ENCODE data around the gene RAB5B.

Gene RAB5B

DNA sequence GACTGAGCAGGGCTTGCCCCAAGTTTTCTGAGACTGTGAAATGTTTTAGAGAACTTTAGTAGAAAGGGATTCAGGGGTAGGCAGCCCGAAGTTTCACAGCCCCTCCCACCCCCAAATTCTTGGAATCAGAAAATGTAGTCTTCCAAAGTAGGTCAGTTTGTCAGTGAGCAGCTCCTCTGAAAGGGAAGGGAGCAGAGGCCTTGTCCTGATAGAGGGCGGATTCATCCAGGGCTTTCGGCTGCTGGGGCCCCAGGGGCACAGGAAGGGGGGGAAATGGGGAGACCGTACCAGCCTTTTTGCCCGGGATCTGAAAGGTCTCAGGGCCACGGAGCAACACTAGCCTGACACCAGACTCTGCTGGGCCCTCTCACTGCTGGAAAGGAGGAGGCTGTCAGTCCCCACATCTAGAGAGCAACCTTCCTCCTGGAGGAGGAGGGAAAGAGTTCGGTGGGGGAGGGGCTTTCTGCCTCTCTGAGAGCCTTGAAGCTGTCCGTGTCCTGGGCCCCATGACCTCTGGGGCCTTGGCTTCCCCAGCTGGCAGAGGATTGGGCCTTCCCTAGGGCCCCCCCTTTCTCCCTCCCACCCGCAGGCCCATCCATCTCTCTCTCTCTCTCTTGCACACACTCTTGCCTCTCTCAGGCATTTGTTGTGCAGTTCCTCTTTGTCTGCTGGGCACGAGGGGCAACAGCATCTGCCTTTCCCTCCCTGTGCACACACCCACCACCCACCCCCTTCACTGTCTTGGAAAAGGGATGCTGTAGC is 46.7 kb downstream of the RAB5B start, which contains the start of gene IKZF4:
IKZF4 (plus strand) TSS at position 621 of the 762 bp plus-strand sequence. CDS start 451 bp downstream, outside the sequence.
- peak within 1 kb of the TSS; percentile 28 for H3K4me3 ChIP-seq (ENCODE audit: extremely low read depth, insufficient read depth, low read length, poor library complexity, severe bottlenecking)
- H3K36me3 ChIP-seq (ENCODE audit: control insufficient read depth, insufficient read depth, low read length) = peaks cover 12% of the 10 kb centered on the region
- WGBS, 2 experiments (ENCODE audit: insufficient coverage in 2 of 2) = 13 to 18% methylated on average over 7 to 9 of the region's 10 CpGs
- H3K9me3 ChIP-seq (ENCODE audit: control insufficient read depth, low read length) = no peaks in the 10 kb centered on the region
- peak within 1 kb of the TSS; percentile 88 for H3K27ac ChIP-seq (ENCODE audit: low read depth, low read length, severe bottlenecking)
- H3K4me1 ChIP-seq (ENCODE audit: control insufficient read depth, insufficient read depth, low read length, poor library complexity, severe bottlenecking) = peaks cover 24% of the 10 kb centered on the region

DNA sequence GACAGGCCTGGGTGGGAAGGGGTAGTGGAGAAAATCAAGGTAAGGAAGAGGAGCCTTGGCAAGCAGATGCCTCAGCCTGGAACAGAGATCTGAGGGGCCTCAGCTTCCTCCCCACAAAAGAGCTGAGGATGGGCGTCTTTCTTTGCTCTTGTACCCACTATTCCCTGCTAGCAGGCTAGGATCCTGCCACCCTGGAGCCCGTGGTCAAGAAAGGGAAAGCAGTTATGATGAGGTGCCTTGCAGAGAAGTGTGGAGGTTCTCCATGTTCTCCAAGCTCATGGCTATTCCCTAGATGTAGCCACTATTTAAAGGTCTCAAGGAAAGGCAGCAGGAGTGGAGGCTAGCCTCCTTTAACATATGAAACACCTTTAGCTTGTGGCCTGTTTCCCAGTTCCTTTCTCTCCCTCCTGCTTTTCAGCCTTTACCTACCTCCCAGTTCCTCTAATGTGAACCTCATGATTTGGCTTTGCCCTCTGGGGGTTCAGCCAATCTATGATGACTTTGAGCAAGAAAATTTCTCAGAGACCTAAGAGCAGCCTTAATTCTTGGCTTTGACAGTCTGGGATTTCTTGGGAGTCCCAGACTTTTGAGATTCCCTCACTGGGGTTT is 48.1 kb downstream of the RAB5B start:
- WGBS, 2 experiments (ENCODE audit: insufficient coverage in 2 of 2) = no CpG with 5 or more reads among the region's 2 CpGs
- peak overlapping the region; percentile 25 for H3K27ac ChIP-seq (ENCODE audit: low read depth, low read length, severe bottlenecking)
- peaks cover 18% of the 10 kb centered on the region for H3K36me3 ChIP-seq (ENCODE audit: control insufficient read depth, insufficient read depth, low read length)
- peaks cover 24% of the 10 kb centered on the region for H3K4me1 ChIP-seq (ENCODE audit: control insufficient read depth, insufficient read depth, low read length, poor library complexity, severe bottlenecking)
- H3K9me3 ChIP-seq (ENCODE audit: control insufficient read depth, low read length) = no peaks in the 10 kb centered on the region
- H3K4me3 ChIP-seq (ENCODE audit: extremely low read depth, insufficient read depth, low read length, poor library complexity, severe bottlenecking) = peak overlapping the region; percentile 28

DNA sequence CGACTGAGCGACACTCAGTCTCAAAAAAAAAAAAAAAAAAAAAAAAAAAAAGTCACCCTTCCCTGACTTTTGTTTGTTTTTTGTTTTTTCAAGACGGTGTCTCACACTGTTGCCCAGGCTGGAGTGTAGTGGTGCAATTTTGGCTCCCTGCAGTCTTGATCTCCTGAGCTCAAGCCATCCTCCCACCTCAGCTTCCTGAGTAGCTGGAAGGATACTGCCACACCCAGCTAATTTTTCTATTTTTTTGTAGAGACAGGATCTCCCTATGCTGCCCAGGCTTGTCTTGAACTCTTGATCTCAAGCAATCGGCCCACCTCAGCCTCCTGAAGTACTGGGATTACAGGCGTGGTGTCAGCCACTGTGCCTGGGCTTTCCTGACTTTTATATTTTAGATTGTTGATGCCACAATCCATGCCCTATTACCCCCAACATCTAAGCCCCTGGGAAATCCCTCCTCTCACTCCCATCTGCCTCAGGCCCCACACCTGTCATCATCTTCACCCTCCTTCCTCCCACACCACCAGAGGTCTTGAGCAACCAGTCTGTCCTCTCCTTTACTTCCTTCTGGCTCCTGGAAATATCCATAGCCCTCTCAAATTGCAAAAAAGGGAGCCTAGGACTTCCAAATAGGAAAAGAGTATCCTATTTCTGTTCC is 54.8 kb downstream of the RAB5B start:
- Histone ChIP-seq H3K36me3 (ENCODE audit: control insufficient read depth, insufficient read depth, low read length) (peaks cover 54% of the 10 kb centered on the region), H3K27ac (ENCODE audit: low read depth, low read length, severe bottlenecking) (peak overlapping the region; percentile 25)
- WGBS, 2 experiments (ENCODE audit: insufficient coverage in 2 of 2) = 50 to 100% methylated on average over 2 of the region's 5 CpGs

GRCh38 chr12:56029166-56029519 is 55.3 kb downstream of the RAB5B start:
- Histone ChIP-seq H3K4me1 (ENCODE audit: control insufficient read depth, insufficient read depth, low read length, poor library complexity, severe bottlenecking) (no peaks in the 10 kb centered on the region), H3K36me3 (ENCODE audit: control insufficient read depth, insufficient read depth, low read length) (peaks cover 55% of the 10 kb centered on the region), H3K4me3 (ENCODE audit: extremely low read depth, insufficient read depth, low read length, poor library complexity, severe bottlenecking) (no peak overlapping the region), H3K27ac (ENCODE audit: low read depth, low read length, severe bottlenecking) (peak overlapping the region; percentile 25), H3K9me3 (ENCODE audit: control insufficient read depth, low read length) (no peaks in the 10 kb centered on the region)

More for the DNA sequence above, 54.8 kb downstream of the RAB5B start:
- no peaks in the 10 kb centered on the region for H3K9me3 ChIP-seq (ENCODE audit: control insufficient read depth, low read length)
- no peaks in the 10 kb centered on the region for H3K4me1 ChIP-seq (ENCODE audit: control insufficient read depth, insufficient read depth, low read length, poor library complexity, severe bottlenecking)
- H3K4me3 ChIP-seq (ENCODE audit: extremely low read depth, insufficient read depth, low read length, poor library complexity, severe bottlenecking) = no peak overlapping the region

DNA sequence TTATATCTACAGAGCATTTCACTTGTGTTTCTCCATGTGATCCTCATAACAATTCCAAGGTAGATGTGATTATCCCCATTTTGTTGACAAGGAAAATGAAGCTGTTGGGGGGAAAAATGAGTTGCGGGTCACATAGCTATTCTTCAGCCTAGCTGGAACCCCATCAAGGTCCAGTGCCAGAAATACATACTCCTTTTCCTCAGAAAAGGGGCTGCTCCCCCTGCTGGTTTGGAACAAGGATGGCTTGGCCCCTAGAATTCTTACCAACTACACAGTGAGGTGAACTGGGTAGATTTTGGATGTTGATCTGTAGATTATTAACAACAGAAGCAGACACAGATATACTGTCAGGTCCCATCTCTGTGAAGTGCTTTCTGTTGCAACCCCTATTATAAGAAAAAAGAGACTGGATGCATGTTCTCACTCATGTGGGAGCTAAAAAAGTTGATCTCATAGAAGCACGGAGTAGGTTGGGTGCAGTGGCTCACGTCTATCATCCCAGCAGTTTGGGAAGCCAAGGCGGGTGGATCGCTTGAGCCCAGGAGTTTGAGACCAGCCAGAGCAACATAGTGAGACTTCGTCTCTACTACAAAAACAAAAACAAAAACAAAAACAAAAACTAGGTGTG is 55.9 kb downstream of the RAB5B start:
- H3K36me3 ChIP-seq (ENCODE audit: control insufficient read depth, insufficient read depth, low read length) = peaks cover 57% of the 10 kb centered on the region
- H3K4me3 ChIP-seq (ENCODE audit: extremely low read depth, insufficient read depth, low read length, poor library complexity, severe bottlenecking) = no peak overlapping the region
- H3K9me3 ChIP-seq (ENCODE audit: control insufficient read depth, low read length) = no peaks in the 10 kb centered on the region
- WGBS, 2 experiments (ENCODE audit: insufficient coverage in 2 of 2) = 88 to 94% methylated on average over 4 to 6 of the region's 6 CpGs
- no peaks in the 10 kb centered on the region for H3K4me1 ChIP-seq (ENCODE audit: control insufficient read depth, insufficient read depth, low read length, poor library complexity, severe bottlenecking)
- no peak overlapping the region for H3K27ac ChIP-seq (ENCODE audit: low read depth, low read length, severe bottlenecking)

DNA sequence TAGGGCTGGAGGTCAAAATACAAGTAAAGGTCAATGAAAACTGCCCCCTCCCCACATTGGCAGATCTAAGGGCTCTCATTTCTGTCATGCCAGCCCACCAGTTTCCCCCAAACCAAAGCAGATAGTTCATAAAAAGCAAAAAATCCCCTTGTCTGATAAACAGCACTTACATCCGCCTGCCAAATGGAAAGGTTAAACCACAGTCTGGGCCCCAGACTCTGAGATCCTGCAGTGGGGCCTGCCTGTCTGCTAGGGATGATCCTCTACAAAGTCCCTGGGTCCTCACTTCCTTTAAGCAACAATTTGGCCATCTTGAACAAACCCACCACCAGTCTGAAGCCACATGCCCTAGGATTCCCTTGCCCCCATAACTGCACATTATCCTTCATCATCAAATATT is 58.1 kb downstream of the RAB5B start:
- Histone ChIP-seq H3K4me1 (ENCODE audit: control insufficient read depth, insufficient read depth, low read length, poor library complexity, severe bottlenecking) (no peaks in the 10 kb centered on the region), H3K9me3 (ENCODE audit: control insufficient read depth, low read length) (no peaks in the 10 kb centered on the region), H3K36me3 (ENCODE audit: control insufficient read depth, insufficient read depth, low read length) (peaks cover 62% of the 10 kb centered on the region), H3K4me3 (ENCODE audit: extremely low read depth, insufficient read depth, low read length, poor library complexity, severe bottlenecking) (no peak overlapping the region), H3K27ac (ENCODE audit: low read depth, low read length, severe bottlenecking) (no peak overlapping the region)
- 91 to 100% methylated on average over 1 of the region's 1 CpG for WGBS, 2 experiments (ENCODE audit: insufficient coverage in 2 of 2)

DNA sequence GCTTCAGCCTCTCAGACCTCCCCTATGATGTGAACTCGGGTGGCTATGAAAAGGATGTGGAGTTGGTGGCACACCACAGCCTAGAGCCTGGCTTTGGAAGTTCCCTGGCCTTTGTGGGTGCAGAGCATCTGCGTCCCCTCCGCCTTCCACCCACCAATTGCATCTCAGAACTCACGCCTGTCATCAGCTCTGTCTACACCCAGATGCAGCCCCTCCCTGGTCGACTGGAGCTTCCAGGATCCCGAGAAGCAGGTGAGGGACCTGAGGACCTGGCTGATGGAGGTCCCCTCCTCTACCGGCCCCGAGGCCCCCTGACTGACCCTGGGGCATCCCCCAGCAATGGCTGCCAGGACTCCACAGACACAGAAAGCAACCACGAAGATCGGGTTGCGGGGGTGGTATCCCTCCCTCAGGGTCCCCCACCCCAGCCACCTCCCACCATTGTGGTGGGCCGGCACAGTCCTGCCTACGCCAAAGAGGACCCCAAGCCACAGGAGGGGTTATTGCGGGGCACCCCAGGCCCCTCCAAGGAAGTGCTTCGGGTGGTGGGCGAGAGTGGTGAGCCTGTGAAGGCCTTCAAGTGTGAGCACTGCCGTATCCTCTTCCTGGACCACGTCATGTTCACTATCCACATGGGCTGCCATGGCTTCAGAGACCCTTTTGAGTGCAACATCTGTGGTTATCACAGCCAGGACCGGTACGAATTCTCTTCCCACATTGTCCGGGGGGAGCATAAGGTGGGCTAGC is 60.9 kb downstream of the RAB5B start:
- Histone ChIP-seq H3K4me3 (ENCODE audit: extremely low read depth, insufficient read depth, low read length, poor library complexity, severe bottlenecking) (no peak overlapping the region), H3K4me1 (ENCODE audit: control insufficient read depth, insufficient read depth, low read length, poor library complexity, severe bottlenecking) (peaks cover 3% of the 10 kb centered on the region), H3K36me3 (ENCODE audit: control insufficient read depth, insufficient read depth, low read length) (peaks cover 45% of the 10 kb centered on the region), H3K27ac (ENCODE audit: low read depth, low read length, severe bottlenecking) (no peak overlapping the region), H3K9me3 (ENCODE audit: control insufficient read depth, low read length) (no peaks in the 10 kb centered on the region)
- WGBS, 2 experiments (ENCODE audit: insufficient coverage in 2 of 2) = 93 to 95% methylated on average over 15 to 19 of the region's 21 CpGs

GRCh38 chr12:56037161-56037560 is 63.3 kb downstream of the RAB5B start:
- WGBS, 2 experiments (ENCODE audit: insufficient coverage in 2 of 2) = 86 to 91% methylated on average over 1 of the region's 2 CpGs
- Histone ChIP-seq H3K27ac (ENCODE audit: low read depth, low read length, severe bottlenecking) (no peak overlapping the region), H3K4me1 (ENCODE audit: control insufficient read depth, insufficient read depth, low read length, poor library complexity, severe bottlenecking) (peaks cover 3% of the 10 kb centered on the region)

GRCh38 chr12:56038022-56038655 is 64.3 kb downstream of the RAB5B start:
- WGBS, 2 experiments (ENCODE audit: insufficient coverage in 2 of 2) = no CpG with 5 or more reads among the region's 2 CpGs
- no peak overlapping the region for H3K4me3 ChIP-seq (ENCODE audit: extremely low read depth, insufficient read depth, low read length, poor library complexity, severe bottlenecking)
- H3K36me3 ChIP-seq (ENCODE audit: control insufficient read depth, insufficient read depth, low read length) = peaks cover 41% of the 10 kb centered on the region
- H3K4me1 ChIP-seq (ENCODE audit: control insufficient read depth, insufficient read depth, low read length, poor library complexity, severe bottlenecking) = peaks cover 3% of the 10 kb centered on the region
- no peaks in the 10 kb centered on the region for H3K9me3 ChIP-seq (ENCODE audit: control insufficient read depth, low read length)
- no peak overlapping the region for H3K27ac ChIP-seq (ENCODE audit: low read depth, low read length, severe bottlenecking)

More at GRCh38 chr12:56037161-56037560, 63.3 kb downstream of the RAB5B start:
- no peaks in the 10 kb centered on the region for H3K9me3 ChIP-seq (ENCODE audit: control insufficient read depth, low read length)
- H3K4me3 ChIP-seq (ENCODE audit: extremely low read depth, insufficient read depth, low read length, poor library complexity, severe bottlenecking) = no peak overlapping the region
- H3K36me3 ChIP-seq (ENCODE audit: control insufficient read depth, insufficient read depth, low read length) = peaks cover 41% of the 10 kb centered on the region

DNA sequence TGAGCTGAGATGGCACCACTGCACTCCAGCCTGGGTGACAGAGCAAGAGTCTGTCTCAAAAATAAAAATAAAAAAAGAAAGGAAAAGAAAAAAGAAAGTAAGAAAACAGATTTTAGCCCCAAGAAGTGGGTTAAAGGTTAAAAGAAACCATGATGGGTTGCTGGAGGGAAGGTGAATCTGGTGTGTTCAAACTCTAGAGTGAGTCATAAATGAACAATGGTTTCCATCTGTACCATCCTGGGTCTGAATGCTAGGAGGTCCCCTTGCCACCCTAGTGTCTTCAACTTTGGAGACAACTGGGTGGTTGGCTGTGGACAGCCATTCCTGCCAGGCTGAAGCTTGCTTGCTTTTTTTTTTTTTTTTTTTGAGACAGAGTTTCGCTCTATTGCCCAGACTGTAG is 66.3 kb downstream of the RAB5B start:
- WGBS, 2 experiments (ENCODE audit: insufficient coverage in 2 of 2) = 100% methylated on average over 1 of the region's 1 CpG; no CpG with 5 or more reads in 1 of the 2 experiments
- Histone ChIP-seq H3K9me3 (ENCODE audit: control insufficient read depth, low read length) (no peaks in the 10 kb centered on the region), H3K4me1 (ENCODE audit: control insufficient read depth, insufficient read depth, low read length, poor library complexity, severe bottlenecking) (peaks cover 8% of the 10 kb centered on the region), H3K36me3 (ENCODE audit: control insufficient read depth, insufficient read depth, low read length) (peaks cover 46% of the 10 kb centered on the region), H3K27ac (ENCODE audit: low read depth, low read length, severe bottlenecking) (no peak overlapping the region), H3K4me3 (ENCODE audit: extremely low read depth, insufficient read depth, low read length, poor library complexity, severe bottlenecking) (no peak overlapping the region)

Measured in mesodermal cell (in vitro differentiated cells).